ENCODE measurements around the gene TRIM52.

- TF ChIP-seq CTCF (conservative IDR thresholded peaks at IDR 0.05), result no peak
- TF ChIP-seq EZH2 (IDR thresholded peaks at IDR 0.05; ENCODE audit: low read depth), result no peak
These were observed 54.9 kb downstream of the TRIM52 start for GRCh38 chr5:181205761-181206649.

All from PC-9 (cell line).